K562 (cell line): ENCODE data around the gene CCSER2. TPM values are rescaled to one million over a fixed set of nuclear protein-coding genes. Genes with fewer than 3 reads are reported as not detected.

ENCODE experiments used
- ATAC-seq: fragments of 200-7000 bp; cut with Tn5 transposase; 3 replicates; pipeline ENCODE4 v1.9.1; 2020; ENCODE audit warnings: moderate library complexity
- BruUV-seq: library from RNA; stranded (reverse); fragments of 400-500 nt; replicated peaks from 2 replicates; lab custom pipeline; 2021; lab: Mats Ljungman, UMichigan
- CTCF ChIA-PET: fragments of 300-600 bp; formaldehyde crosslinking; extraction: SDS; loops from one replicate; lab custom pipeline; 2021; ENCODE audit warnings: low intra/inter-chr PET ratio; lab: Yijun Ruan, JAX
- POLR2A ChIA-PET: fragments of 300-600, 350-650 bp; sonication (Branson Sonifier 250); formaldehyde crosslinking; extraction: SDS; loops from one replicate; lab custom pipeline; 2021; ENCODE audit warnings: antibody characterized with exemption, inconsistent platforms; lab: Yijun Ruan, JAX
- DNase-seq, 4 experiments: peaks; one replicate each; pipeline versions ENCODE4 v3.0.0 to v3.0.0-alpha.2; 2011 to 2018; ENCODE audit warnings: low spot score in 3 of 4, mixed read lengths in 3 of 4; ENCODE audit errors: extremely low read depth in 1 of 4
- FAIRE-seq: peaks from 2 replicates; lab custom pipeline; 2011; peaks lifted over from hg19 to GRCh38; lab: Jason Lieb, UNC
- H2AFZ ChIP-seq: 2 replicates; pipeline ENCODE4 v1.6.0; 2011; ENCODE audit warnings: low read depth, low read length, control low read depth, inconsistent platforms
- H3K27ac ChIP-seq: fragments of 200-600 bp; 3 replicates; pipeline ENCODE4 v1.8.0; 2011; ENCODE audit warnings: low read depth, mild to moderate bottlenecking, control low read depth, inconsistent platforms, low read length, moderate library complexity, mixed read lengths; ENCODE audit errors: extremely low read depth
- H3K27me3 ChIP-seq, 2 experiments: fragments of 300-600 bp in 1 of 2; 2 replicates in 1 of 2; 3 replicates in 1 of 2; pipeline versions ENCODE4 v1.6.0 to v1.8.0; 2011; ENCODE audit warnings: inconsistent platforms in 2 of 2, low read length in 2 of 2, mild to moderate bottlenecking in 1 of 2, mixed read lengths in 1 of 2, moderate library complexity in 1 of 2; ENCODE audit not compliant: control insufficient read depth in 2 of 2, insufficient read depth in 2 of 2
- H3K36me3 ChIP-seq: fragments of 300-600 bp; 3 replicates; pipeline ENCODE4 v1.8.0; 2011; ENCODE audit warnings: mild to moderate bottlenecking, low read length, inconsistent platforms; ENCODE audit not compliant: control insufficient read depth, insufficient read depth
- H3K4me1 ChIP-seq, 2 experiments: fragments of 200-600 bp in 1 of 2; replicated peaks in 1 of 2; 2 replicates in 1 of 2; 3 replicates in 1 of 2; pipeline versions ENCODE4 v1.5.1 to v1.8.0; 2011; ENCODE audit warnings: inconsistent platforms in 2 of 2, low read length in 2 of 2, mild to moderate bottlenecking in 1 of 2, mixed read lengths in 1 of 2, moderate library complexity in 1 of 2; ENCODE audit not compliant: control insufficient read depth in 2 of 2, insufficient read depth in 2 of 2
- H3K4me2 ChIP-seq: 2 replicates; pipeline ENCODE4 v1.6.1; 2011; ENCODE audit warnings: low read length, control low read depth, inconsistent platforms, mixed read lengths; ENCODE audit not compliant: insufficient read depth
- H3K4me3 ChIP-seq: fragments of 200-600 bp; sonication (generic), shearing (Covaris generic); 2 replicates; pipeline ENCODE4 v1.5.1; 2016; ENCODE audit warnings: control low read depth, inconsistent platforms
- H3K79me2 ChIP-seq: fragments of 200-600 bp; 3 replicates; pipeline ENCODE4 v1.8.0; 2011; ENCODE audit warnings: low read length, inconsistent platforms; ENCODE audit not compliant: control insufficient read depth, insufficient read depth
- H3K9ac ChIP-seq, 2 experiments: 2 replicates each; pipeline versions ENCODE4 v1.6.0 to v1.6.1; 2011; ENCODE audit warnings: low read depth in 2 of 2, low read length in 2 of 2, control low read depth in 1 of 2, inconsistent platforms in 1 of 2, mild to moderate bottlenecking in 1 of 2, mixed read lengths in 1 of 2; ENCODE audit not compliant: insufficient read depth in 1 of 2
- H3K9me1 ChIP-seq: one replicate; pipeline ENCODE4 v1.6.0; 2011; ENCODE audit warnings: inconsistent platforms, mild to moderate bottlenecking, low read length, moderate library complexity; ENCODE audit not compliant: control insufficient read depth, insufficient read depth
- H3K9me3 ChIP-seq: replicated peaks from 2 replicates; pipeline ENCODE4 v1.5.1; 2011; ENCODE audit warnings: low read depth, low read length, inconsistent platforms; ENCODE audit not compliant: control insufficient read depth, insufficient read depth
- H4K20me1 ChIP-seq: replicated peaks from 2 replicates; pipeline ENCODE4 v1.6.1; 2011; ENCODE audit warnings: low read length, inconsistent platforms, mixed read lengths; ENCODE audit not compliant: control insufficient read depth, insufficient read depth
- HDAC3 ChIP-seq: fragments of 450-650 bp; IDR thresholded peaks from 2 replicates; pipeline ENCODE4 v1.6.1; 2018; ENCODE audit warnings: borderline replicate concordance, mild to moderate bottlenecking, moderate library complexity; ENCODE audit not compliant: partially characterized antibody
- SMAD2 ChIP-seq: fragments of 150-350 bp; IDR thresholded peaks from 2 replicates; pipeline ENCODE4 v1.6.1; 2014; ENCODE audit warnings: low read depth, mild to moderate bottlenecking, low read length
- ZNF384 ChIP-seq: IDR thresholded peaks from 2 replicates; pipeline ENCODE4 v1.6.1; 2012; ENCODE audit warnings: low read depth, low read length, improper control_type of control experiment
- ZNF551 ChIP-seq: fragments of 250-450 bp; sonication (Bioruptor Pico); IDR thresholded peaks from 2 replicates; pipeline ENCODE4 v1.5.0; 2021; ENCODE audit warnings: mild to moderate bottlenecking, moderate library complexity
- WGBS: fragments of 100-300 bp; shearing (Covaris generic); methylation state at CpG from one replicate; pipeline ENCODE4 v1.1.6; 2016; ENCODE audit warnings: low coverage, mixed read lengths; ENCODE audit not compliant: insufficient coverage; ENCODE audit errors: missing lambda C conversion rate; 5-methylcytosine and 5-hydroxymethylcytosine counted together
- in situ Hi-C: fragments of 300-500 bp; cut with MboI; formaldehyde crosslinking; loops from 4 replicates; pipeline ENCODE4 v1.15.0; 2018; ENCODE audit warnings: inconsistent platforms, mixed read lengths
- intact Hi-C: fragments of 100-400 bp; cut with micrococcal nuclease; formaldehyde crosslinking; loops from 2 replicates; pipeline ENCODE4 v1.14.2; 2022
- polyA plus RNA-seq, 8 experiments: library from polyadenylated mRNA; depleted of rRNA in 4 of 8; stranded (reverse) in 5 of 8; unstranded in 3 of 8; fragments of >200 nt; fragmentation: Nextera tagmentation in 2 of 8; fragmentation: Illumina TruSeq in 1 of 8; extraction: Ambion mirVana in 2 of 8; extraction: Trizol in 1 of 8; gene quantifications; 2 replicates each; pipeline versions ENCODE4 v1.2.1 to v1.2.3, GENCODE V29; 2011 to 2014; ENCODE audit warnings: inconsistent platforms in 1 of 8, missing spikeins in 1 of 8
- total RNA-seq, 7 experiments: library from RNA; depleted of rRNA in 6 of 7; stranded (reverse); fragments of >200 nt in 6 of 7; fragmentation: Illumina TruSeq in 2 of 7; extraction: Trizol in 2 of 7; gene quantifications; 2 replicates each; pipeline versions ENCODE4 v1.2.1 to v1.2.3, GENCODE V29; 2011 to 2021; ENCODE audit warnings: low replicate concordance in 1 of 7

Gene CCSER2
- total and polyA plus RNA-seq, 9 of the 15 experiments (the other 6 are each of a cell fraction or from before 2014, with no cell fraction given): 2.7 to 15.1 (median 9.7) TPM

DNA sequence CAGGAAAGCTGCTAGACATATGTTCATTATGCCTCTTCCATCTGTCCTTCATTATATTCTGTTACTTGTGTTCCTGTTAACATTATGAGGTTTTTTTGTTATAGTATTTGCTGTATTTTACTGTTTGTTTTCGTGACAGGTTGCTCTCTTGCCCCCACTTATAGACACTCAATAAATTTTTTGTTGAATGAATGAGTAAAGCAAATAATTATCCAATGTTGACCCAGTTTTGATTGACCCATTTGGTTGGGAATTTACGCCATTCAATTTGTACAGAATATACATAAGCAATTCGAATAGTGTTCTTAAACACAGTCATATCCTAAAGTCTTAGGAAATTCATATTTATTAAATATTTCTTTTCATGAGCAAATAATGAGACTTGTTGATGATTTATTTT lies 11.8 kb downstream of the CCSER2 start (continued):
- no peak for TF ChIP-seq ZNF551 (CRISPR knock-in tag)
- TF ChIP-seq, all 486 proteins: peak for 0

DNA sequence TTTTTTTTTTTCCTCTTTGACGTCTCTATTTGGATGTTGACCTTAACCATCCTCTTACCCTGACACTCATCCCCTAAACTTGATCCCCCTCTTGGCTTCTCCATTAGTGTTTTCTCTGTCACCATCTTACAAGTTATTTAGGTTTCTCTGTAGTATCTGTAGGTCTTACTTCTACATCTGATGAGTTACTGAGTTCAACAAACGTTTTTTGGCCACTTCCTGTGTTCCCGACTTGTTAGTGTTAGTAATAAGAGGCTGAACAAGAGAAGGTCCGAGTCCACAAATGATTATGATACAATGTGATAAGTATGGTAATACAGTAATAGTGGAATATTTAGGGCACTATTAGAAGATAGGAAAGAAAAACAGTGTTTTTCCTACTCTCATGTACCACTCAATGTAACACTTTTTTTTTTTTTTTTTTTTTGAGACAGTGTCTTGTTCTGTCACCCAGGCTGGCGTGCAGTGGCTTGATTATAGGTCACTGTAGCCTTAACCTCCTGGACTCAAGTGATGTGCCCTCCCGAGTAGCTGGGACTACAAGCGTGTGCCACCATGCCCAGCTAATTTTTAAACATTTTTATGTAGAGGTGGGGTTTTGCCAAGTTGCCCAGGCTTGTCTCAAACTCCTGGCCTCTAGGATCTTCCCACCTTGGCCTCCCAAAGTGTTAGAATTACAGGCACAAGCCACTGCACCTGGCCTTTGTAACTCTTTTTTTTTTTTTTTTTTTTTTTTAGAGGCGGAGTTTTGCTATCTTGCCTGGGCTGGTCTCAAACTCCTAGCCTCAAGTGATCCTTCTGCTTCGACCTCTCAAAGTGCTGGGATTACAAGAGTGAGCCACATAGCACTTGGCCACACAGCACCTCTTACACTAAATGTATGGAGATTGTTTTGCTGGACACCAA lies 12.5 kb downstream of the CCSER2 start:
- FAIRE-seq: no peak
- H3K9me3 ChIP-seq: no peaks in the 10 kb centered on the region
- H3K4me1 ChIP-seq: peaks cover 0 to 8% of the 10 kb centered on the region in 2 experiments; a peak in 3 of 5 replicates
- H3K36me3 ChIP-seq: no peaks in the 10 kb centered on the region
- no peak overlapping the region for H3K4me2 ChIP-seq
- H3K4me3 ChIP-seq: no peak overlapping the region
- H3K27me3 ChIP-seq: no peaks in the 10 kb centered on the region
- CTCF ChIA-PET: no interaction called here
- POLR2A ChIA-PET: interaction anchor here (1.2 kb wide), 1 partner anchor 9 kb away, joined by 4 read pairs; no protein-coding TSS in a partner anchor
- WGBS: 69% methylated on average over 9 of the region's 9 CpGs
- in situ Hi-C loops: no loop called here
- peak; percentile 56; the same call in 2 of the 3 replicates for ATAC-seq
- H2AFZ ChIP-seq: peak overlapping the region; percentile 23; the same call in 1 of the 2 replicates
- no peak for DNase-seq
- no TSS peak for BruUV-seq
- no peak overlapping the region for H3K27ac ChIP-seq
- no peak overlapping the region for H3K9ac ChIP-seq
- no peaks in the 10 kb centered on the region for H3K9me1 ChIP-seq
- H3K79me2 ChIP-seq: no peaks in the 10 kb centered on the region
- intact Hi-C loops: no loop called here
- no peak for TF ChIP-seq SMAD2
- no peak for TF ChIP-seq HDAC3
- TF ChIP-seq ZNF384: peak; percentile 29; the same call in 1 of the 2 replicates
- TF ChIP-seq, all 486 proteins: peak for 1
- H4K20me1 ChIP-seq: no peaks in the 10 kb centered on the region
